ENCODE results near the gene MAN1C1.
"Not testable (repeated sequence)": the region's sequence is repeated elsewhere in the genome, so short reads cannot be mapped to it uniquely, and the experiment has no call there.

DNA sequence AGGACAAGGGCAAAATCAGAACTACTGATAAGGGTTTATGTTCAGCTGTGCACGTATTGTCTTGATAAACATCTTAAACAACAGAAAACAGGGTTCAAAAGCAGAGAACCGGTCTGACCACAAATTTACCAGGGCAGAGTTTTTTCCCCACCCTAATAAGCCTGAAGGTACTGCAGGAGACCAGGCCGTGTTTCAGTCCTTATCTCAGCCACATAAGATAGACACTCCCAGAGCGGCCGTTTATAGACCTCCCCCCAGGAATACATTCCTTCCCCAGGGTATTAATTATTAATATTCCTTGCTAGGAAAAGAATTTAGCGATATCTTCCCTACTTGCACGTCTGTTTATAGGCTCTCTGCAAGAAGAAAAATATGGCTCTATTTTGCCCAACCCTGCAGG is 19.6 kb downstream of the MAN1C1 start:
- not testable (repeated sequence) for TF ChIP-seq CTCF, POLR2AphosphoS5, POLR2A (IDR thresholded peaks at IDR 0.05)
